Measurements from ENCODE around the gene CGRRF1.

CGRRF1 gene

GRCh38 chr14:54549862-54550261 is 40.2 kb downstream of the CGRRF1 start:
- DNase-seq: no peak

- no peak for DNase-seq
These were observed 40.8 kb downstream of the CGRRF1 start for GRCh38 chr14:54550514-54550913.

GRCh38 chr14:54554401-54554800 is 44.7 kb downstream of the CGRRF1 start:
- no peak for DNase-seq

- no peak for DNase-seq
These were observed 45.9 kb downstream of the CGRRF1 start for GRCh38 chr14:54555651-54556050.

- no peak for DNase-seq
These were observed 46.8 kb downstream of the CGRRF1 start for GRCh38 chr14:54556535-54556934.

- no peak for DNase-seq
These were observed 52.6 kb downstream of the CGRRF1 start for GRCh38 chr14:54562334-54562733.

- DNase-seq: peak; percentile 14
These were observed 54.6 kb downstream of the CGRRF1 start for GRCh38 chr14:54564071-54564867.

- peak; percentile 22 for DNase-seq
These were observed 55.4 kb downstream of the CGRRF1 start for GRCh38 chr14:54564868-54565784.

GRCh38 chr14:54565785-54566409 is 56.2 kb downstream of the CGRRF1 start:
- DNase-seq: peak; percentile 22

GRCh38 chr14:54566410-54567223 is 56.9 kb downstream of the CGRRF1 start, which contains the start of gene SAMD4A:
Gene SAMD4A (plus strand): TSS chr14:54567128. CDS start chr14:54567917, 789 bp downstream.
- DNase-seq: no peak

GRCh38 chr14:54567224-54567638 is 57.5 kb downstream of the CGRRF1 start:
- no peak for DNase-seq

- DNase-seq: no peak
These were observed 58.2 kb downstream of the CGRRF1 start for GRCh38 chr14:54567639-54568561.

- DNase-seq: no peak
These were observed 59.3 kb downstream of the CGRRF1 start for GRCh38 chr14:54568821-54569595.

GRCh38 chr14:54570047-54570446 is 60.3 kb downstream of the CGRRF1 start:
- DNase-seq: no peak

- DNase-seq: no peak
These were observed 61.1 kb downstream of the CGRRF1 start for GRCh38 chr14:54570631-54571415.

GRCh38 chr14:54572316-54572715 is 62.6 kb downstream of the CGRRF1 start:
- no peak for DNase-seq

GRCh38 chr14:54574528-54574927 is 64.8 kb downstream of the CGRRF1 start:
- no peak for DNase-seq

- DNase-seq: no peak
These were observed 67.8 kb downstream of the CGRRF1 start for GRCh38 chr14:54577494-54577893.

GRCh38 chr14:54577977-54578376 is 68.3 kb downstream of the CGRRF1 start:
- no peak for DNase-seq

- DNase-seq: no peak
These were observed 69.9 kb downstream of the CGRRF1 start for GRCh38 chr14:54579621-54580020.
